GM19351 (cell line): ENCODE measurements around the gene BIN2.
"Not testable (repeated sequence)": the region's sequence is repeated elsewhere in the genome, so short reads cannot be mapped to it uniquely, and the experiment has no call there.

ENCODE experiments used
- ATAC-seq: cut with Tn5 transposase; IDR thresholded peaks from one replicate; pipeline ENCODE4 v1.9.1; 2021; ENCODE audit warnings: mild to moderate bottlenecking, moderate library complexity; ENCODE audit not compliant: unreplicated experiment

Gene BIN2

DNA sequence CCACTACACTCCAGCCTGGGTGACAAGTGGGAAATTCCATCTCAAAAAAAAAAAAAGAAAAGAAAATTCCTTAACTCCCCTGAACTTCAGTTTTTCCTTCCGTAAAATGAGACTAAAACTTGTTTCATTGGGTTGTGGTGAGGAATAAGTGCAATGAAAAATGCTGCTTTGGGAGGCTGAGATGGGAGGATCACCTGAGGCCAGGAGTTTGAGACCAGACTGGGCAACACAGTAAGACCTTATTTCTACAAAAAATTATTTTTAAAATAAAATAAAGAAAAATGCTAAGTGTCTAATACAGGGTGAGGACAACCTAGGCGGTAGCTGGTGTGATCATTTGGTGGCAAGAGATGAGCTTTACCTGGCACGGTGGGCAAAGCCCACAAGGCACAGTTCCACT lies 60.6 kb downstream of the BIN2 start:
- ATAC-seq: no peak

DNA sequence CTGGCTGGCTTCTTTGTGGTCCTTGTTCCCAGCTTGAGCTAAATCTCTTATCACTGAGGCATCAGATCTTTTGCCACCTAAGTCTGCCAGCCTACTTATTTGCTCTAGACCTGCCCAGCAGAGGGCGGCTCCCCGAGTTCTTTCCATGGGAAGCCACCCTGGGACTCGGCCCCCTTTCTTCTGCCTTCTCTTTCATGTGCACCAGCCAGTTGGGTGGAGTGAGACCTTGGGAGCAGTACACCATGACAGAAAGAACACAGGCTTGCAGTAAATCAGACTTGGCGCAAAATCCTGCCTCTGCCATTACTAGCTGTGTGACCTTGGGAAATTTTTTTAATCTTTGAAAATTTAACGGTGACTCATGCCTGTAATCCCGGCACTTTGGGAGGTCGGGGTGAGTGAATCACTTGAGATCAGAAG lies 61.2 kb downstream of the BIN2 start:
- no peak for ATAC-seq

GRCh38 chr12:51259600-51259999 lies 64.4 kb downstream of the BIN2 start:
- not testable (repeated sequence) for ATAC-seq

GRCh38 chr12:51254536-51254935 lies 69.4 kb downstream of the BIN2 start:
- no peak for ATAC-seq

- ATAC-seq: no peak
Measured at GRCh38 chr12:51253276-51253675, 70.7 kb downstream of the BIN2 start.

GRCh38 chr12:51247523-51248206 lies 76.3 kb downstream of the BIN2 start:
- no peak for ATAC-seq

- ATAC-seq: no peak
Measured at GRCh38 chr12:51246254-51246853, 77.6 kb downstream of the BIN2 start.

GRCh38 chr12:51245476-51246253 lies 78.3 kb downstream of the BIN2 start:
- ATAC-seq: no peak

- no peak for ATAC-seq
Measured at GRCh38 chr12:51244269-51244668, 79.7 kb downstream of the BIN2 start.

DNA sequence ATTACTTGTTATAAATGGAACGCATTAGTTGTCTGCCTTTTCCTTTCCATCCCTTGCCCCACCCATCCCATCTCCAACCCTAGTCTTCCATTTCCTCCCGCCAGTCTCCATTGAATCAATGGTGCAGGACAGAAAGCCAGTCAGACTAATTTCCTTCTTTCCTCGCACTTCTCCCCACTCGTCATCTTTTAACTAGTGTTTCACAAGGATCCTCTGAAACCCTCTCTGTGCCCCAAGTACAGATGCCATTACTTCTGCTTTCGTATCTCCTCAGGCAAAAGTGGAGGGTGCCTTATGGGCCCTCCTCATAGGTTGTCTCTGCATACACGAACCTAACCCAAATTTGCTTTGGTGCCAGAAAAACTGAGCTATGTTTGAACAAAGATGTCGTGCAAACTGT lies 81.1 kb downstream of the BIN2 start:
- no peak for ATAC-seq

GRCh38 chr12:51242120-51242519 lies 81.9 kb downstream of the BIN2 start:
- no peak for ATAC-seq

GRCh38 chr12:51240971-51241370 lies 83.0 kb downstream of the BIN2 start:
- ATAC-seq: no peak

GRCh38 chr12:51238510-51239334 lies 85.3 kb downstream of the BIN2 start, which contains the start of gene DAZAP2:
TSS of gene DAZAP2 (plus strand) at chr12:51238826. CDS start at chr12:51238908, 82 bp downstream.
- ATAC-seq: peak; percentile 92

DNA sequence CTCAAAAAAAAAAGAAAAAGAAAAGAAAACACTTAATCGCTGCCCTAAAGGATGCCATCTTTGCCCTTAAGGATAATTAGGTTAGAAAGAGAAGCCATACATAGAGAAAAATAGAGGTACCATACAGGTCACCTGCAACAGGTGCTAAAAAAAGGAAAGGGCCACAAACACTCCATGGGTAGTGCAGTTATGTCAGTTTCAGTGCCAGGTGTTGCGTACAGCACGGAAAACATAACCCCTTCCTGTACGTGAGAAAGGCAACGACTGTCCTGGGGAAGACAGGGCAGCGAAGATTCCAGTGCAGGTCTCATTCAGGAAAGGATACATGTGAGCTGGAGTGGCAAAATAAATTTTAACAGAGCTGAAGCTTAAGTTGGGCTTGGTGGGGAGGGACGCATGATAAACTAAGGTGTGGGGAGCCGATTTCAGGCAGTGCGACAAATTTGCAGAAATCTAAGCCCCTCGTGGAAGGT lies 85.9 kb downstream of the BIN2 start:
- ATAC-seq: no peak

GRCh38 chr12:51234530-51234929 lies 89.4 kb downstream of the BIN2 start:
- no peak for ATAC-seq

- no peak for ATAC-seq
Measured at GRCh38 chr12:51232642-51233041, 91.3 kb downstream of the BIN2 start.
